ENCODE measurements around the gene SUSD2. TPM values are rescaled to one million over a fixed set of nuclear protein-coding genes. Genes with fewer than 3 reads are reported as not detected.

The SUSD2 gene
- total RNA-seq, 2 experiments from 2014 or later = 0.38 to 0.54 TPM

DNA sequence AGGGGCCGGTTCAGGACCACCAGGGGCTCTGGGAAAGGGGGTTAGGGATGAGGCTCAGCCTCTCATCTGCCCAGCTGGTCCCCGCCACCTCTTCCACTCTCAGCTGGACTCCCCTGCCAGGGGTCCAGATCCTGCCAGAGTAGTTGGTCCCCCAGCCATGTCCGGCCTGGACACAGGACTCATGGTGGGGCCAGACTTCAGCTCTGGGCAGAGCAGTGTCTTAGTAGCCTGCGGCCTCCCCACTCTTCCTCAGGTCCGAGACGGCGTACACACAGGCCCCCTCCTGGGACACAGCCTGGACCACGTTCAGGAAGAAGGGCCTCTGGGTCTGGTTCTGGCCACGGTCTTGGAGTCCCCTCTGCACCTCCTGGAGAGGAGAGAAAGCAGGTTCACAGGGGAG is 38.5 kb downstream of the SUSD2 start:
- intact Hi-C loops (cut with micrococcal nuclease; ENCODE audit: unreplicated experiment) = no loop called here
- H3K4me3 ChIP-seq (ENCODE audit: low read depth, low read length, poor library complexity, severe bottlenecking) = no peak overlapping the region
- no peak overlapping the region for H3K27ac ChIP-seq (ENCODE audit: low read depth, low read length, poor library complexity, severe bottlenecking)
- POLR2A ChIA-PET = no interaction called here
- no peak overlapping the region for H3K4me2 ChIP-seq (ENCODE audit: low read length)
- TF ChIP-seq, protein P1, sequence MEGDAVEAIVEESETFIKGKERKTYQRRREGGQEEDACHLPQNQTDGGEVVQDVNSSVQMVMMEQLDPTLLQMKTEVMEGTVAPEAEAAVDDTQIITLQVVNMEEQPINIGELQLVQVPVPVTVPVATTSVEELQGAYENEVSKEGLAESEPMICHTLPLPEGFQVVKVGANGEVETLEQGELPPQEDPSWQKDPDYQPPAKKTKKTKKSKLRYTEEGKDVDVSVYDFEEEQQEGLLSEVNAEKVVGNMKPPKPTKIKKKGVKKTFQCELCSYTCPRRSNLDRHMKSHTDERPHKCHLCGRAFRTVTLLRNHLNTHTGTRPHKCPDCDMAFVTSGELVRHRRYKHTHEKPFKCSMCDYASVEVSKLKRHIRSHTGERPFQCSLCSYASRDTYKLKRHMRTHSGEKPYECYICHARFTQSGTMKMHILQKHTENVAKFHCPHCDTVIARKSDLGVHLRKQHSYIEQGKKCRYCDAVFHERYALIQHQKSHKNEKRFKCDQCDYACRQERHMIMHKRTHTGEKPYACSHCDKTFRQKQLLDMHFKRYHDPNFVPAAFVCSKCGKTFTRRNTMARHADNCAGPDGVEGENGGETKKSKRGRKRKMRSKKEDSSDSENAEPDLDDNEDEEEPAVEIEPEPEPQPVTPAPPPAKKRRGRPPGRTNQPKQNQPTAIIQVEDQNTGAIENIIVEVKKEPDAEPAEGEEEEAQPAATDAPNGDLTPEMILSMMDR (conservative IDR thresholded peaks at IDR 0.05; ENCODE audit: low read length) = no peak
- no peak for TF ChIP-seq EZH2phosphoT487 (IDR thresholded peaks at IDR 0.05; ENCODE audit: borderline replicate concordance, low read depth, low read length)
- CTCF ChIA-PET (ENCODE audit: unreplicated experiment) = no interaction called here
- H3K4me1 ChIP-seq (ENCODE audit: insufficient read depth, low read length, poor library complexity, severe bottlenecking) = peaks cover 8% of the 10 kb centered on the region
- H3K9me3 ChIP-seq (ENCODE audit: low read length) = peaks cover 2% of the 10 kb centered on the region; the same call in 1 of the 2 replicates
- DNase-seq (ENCODE audit: low spot score) = no peak
- no peak overlapping the region for H2AFZ ChIP-seq (ENCODE audit: low read length)
- no peaks in the 10 kb centered on the region for H4K20me1 ChIP-seq (ENCODE audit: insufficient read depth, low read length)
- H3K36me3 ChIP-seq (ENCODE audit: insufficient read depth, low read length) = no peaks in the 10 kb centered on the region
- BruUV-seq (replicated peaks) = no TSS peak
- H3K79me2 ChIP-seq (ENCODE audit: insufficient read depth, low read depth, low read length) = no peaks in the 10 kb centered on the region
- no peaks in the 10 kb centered on the region for H3K9me2 ChIP-seq (ENCODE audit: insufficient read depth, low read length)

DNA sequence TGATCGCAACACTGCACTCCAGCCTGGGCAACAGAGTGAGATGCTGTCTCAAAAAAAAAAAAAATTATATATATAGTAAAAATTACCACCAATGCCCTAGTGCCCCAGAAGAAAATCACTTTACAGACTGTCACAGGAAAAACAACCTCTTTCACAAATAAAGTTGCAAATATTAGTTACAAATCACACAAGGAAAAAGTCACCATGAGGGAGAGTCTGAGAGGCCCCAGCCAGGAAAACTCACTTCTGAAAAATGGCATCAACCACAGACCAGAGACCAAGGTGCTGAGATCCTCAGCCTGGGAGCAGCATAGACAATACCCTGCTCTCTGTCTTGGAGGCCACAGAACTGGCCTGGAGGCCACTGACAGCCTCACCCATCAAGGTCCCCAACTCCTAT is 43.2 kb downstream of the SUSD2 start:
- no peaks in the 10 kb centered on the region for H3K79me2 ChIP-seq (ENCODE audit: insufficient read depth, low read depth, low read length)
- H3K4me1 ChIP-seq (ENCODE audit: insufficient read depth, low read length, poor library complexity, severe bottlenecking) = no peaks in the 10 kb centered on the region
- TF ChIP-seq, protein P1 (conservative IDR thresholded peaks at IDR 0.05; ENCODE audit: low read length) = no peak
- TF ChIP-seq EZH2phosphoT487 (IDR thresholded peaks at IDR 0.05; ENCODE audit: borderline replicate concordance, low read depth, low read length) = no peak
- no peak overlapping the region for H3K4me3 ChIP-seq (ENCODE audit: low read depth, low read length, poor library complexity, severe bottlenecking)
- no peaks in the 10 kb centered on the region for H3K9me2 ChIP-seq (ENCODE audit: insufficient read depth, low read length)
- no peak overlapping the region for H2AFZ ChIP-seq (ENCODE audit: low read length)
- intact Hi-C loops (cut with micrococcal nuclease; ENCODE audit: unreplicated experiment) = no loop called here
- DNase-seq (ENCODE audit: low spot score) = no peak
- H3K36me3 ChIP-seq (ENCODE audit: insufficient read depth, low read length) = no peaks in the 10 kb centered on the region
- no peaks in the 10 kb centered on the region for H4K20me1 ChIP-seq (ENCODE audit: insufficient read depth, low read length)
- no peak overlapping the region for H3K27ac ChIP-seq (ENCODE audit: low read depth, low read length, poor library complexity, severe bottlenecking)
- no peak overlapping the region for H3K4me2 ChIP-seq (ENCODE audit: low read length)
- POLR2A ChIA-PET = no interaction called here
- CTCF ChIA-PET (ENCODE audit: unreplicated experiment) = no interaction called here
- peaks cover 4% of the 10 kb centered on the region; the same call in 1 of the 2 replicates for H3K9me3 ChIP-seq (ENCODE audit: low read length)
- no TSS peak for BruUV-seq (replicated peaks)

DNA sequence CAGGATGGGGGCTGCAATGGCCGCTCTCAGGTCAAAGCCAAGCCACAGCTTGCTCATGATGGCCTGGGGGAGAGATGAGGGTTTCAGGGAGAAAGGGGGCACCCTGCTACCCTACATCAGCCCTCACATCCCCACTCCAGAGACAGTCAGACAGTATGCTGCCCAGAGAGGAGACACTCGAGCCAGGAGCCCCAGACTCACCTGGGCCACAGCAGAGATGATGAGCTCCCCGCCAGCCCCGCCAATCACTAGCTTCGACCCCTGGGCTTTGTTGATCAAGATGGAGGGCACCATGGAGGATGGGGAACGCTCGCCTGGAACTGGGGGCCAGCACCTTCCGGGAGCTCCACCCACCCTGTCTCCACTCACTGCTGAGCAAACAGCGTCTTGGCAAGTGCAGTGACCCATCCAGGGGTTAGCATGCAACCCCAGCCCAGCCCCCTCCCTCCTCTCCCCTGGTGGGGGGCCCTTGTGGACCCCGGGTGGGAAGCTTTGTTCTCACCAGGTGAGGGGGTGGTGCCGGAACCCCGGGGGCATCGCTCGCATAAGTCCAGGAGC is 43.8 kb downstream of the SUSD2 start:
- Histone ChIP-seq H2AFZ (ENCODE audit: low read length) (no peak overlapping the region), H3K4me3 (ENCODE audit: low read depth, low read length, poor library complexity, severe bottlenecking) (no peak overlapping the region), H3K27ac (ENCODE audit: low read depth, low read length, poor library complexity, severe bottlenecking) (no peak overlapping the region), H3K9me3 (ENCODE audit: low read length) (peaks cover 4% of the 10 kb centered on the region; the same call in 1 of the 2 replicates), H3K36me3 (ENCODE audit: insufficient read depth, low read length) (no peaks in the 10 kb centered on the region), H3K79me2 (ENCODE audit: insufficient read depth, low read depth, low read length) (no peaks in the 10 kb centered on the region), H3K4me1 (ENCODE audit: insufficient read depth, low read length, poor library complexity, severe bottlenecking) (no peaks in the 10 kb centered on the region), H3K9me2 (ENCODE audit: insufficient read depth, low read length) (no peaks in the 10 kb centered on the region), H4K20me1 (ENCODE audit: insufficient read depth, low read length) (no peaks in the 10 kb centered on the region), H3K4me2 (ENCODE audit: low read length) (no peak overlapping the region)
- no peak for DNase-seq (ENCODE audit: low spot score)
- intact Hi-C loops (cut with micrococcal nuclease; ENCODE audit: unreplicated experiment) = no loop called here
- no TSS peak for BruUV-seq (replicated peaks)
- CTCF ChIA-PET (ENCODE audit: unreplicated experiment) = interaction anchor here (0.6 kb wide), 1 partner anchor 71 kb away, joined by 5 read pairs; no protein-coding TSS in a partner anchor
- TF ChIP-seq EZH2phosphoT487 (IDR thresholded peaks at IDR 0.05; ENCODE audit: borderline replicate concordance, low read depth, low read length) = no peak
- TF ChIP-seq, protein P1 (conservative IDR thresholded peaks at IDR 0.05; ENCODE audit: low read length) = no peak
- POLR2A ChIA-PET = interaction anchor here (0.6 kb wide), 1 partner anchor 29 kb away, joined by 5 read pairs; no protein-coding TSS in a partner anchor
